A549 (cell line): ENCODE data around the gene RTBDN. TPM values are rescaled to one million over a fixed set of nuclear protein-coding genes. Genes with fewer than 3 reads are reported as not detected.

Experiments used
- ATAC-seq, 2 experiments: fragments of 200-7000 bp in 1 of 2; fragments of >200 bp in 1 of 2; cut with Nextera tagmentation in 1 of 2; cut with Tn5 transposase in 1 of 2; 3 replicates each; pipeline versions ENCODE4 v1.8.0 to v1.9.1; 2018 to 2020; ENCODE audit warnings: mild to moderate bottlenecking in 1 of 2, moderate library complexity in 1 of 2
- CTCF ChIA-PET: fragments of 300-600 bp; sonication (Branson Sonifier 250); formaldehyde crosslinking; extraction: SDS; loops from one replicate; lab custom pipeline; 2021; ENCODE audit warnings: antibody characterized with exemption, inconsistent platforms; lab: Yijun Ruan, JAX
- POLR2A ChIA-PET: fragments of 350-600 bp; formaldehyde crosslinking; extraction: SDS; loops from one replicate; lab custom pipeline; 2021; ENCODE audit warnings: antibody characterized with exemption, inconsistent platforms; lab: Yijun Ruan, JAX
- DNase-seq, 2 experiments: peaks; one replicate each; pipeline versions ENCODE4 v3.0.0 to v3.0.0-alpha.2; 2011 to 2016; ENCODE audit warnings: low read depth in 1 of 2, low spot score in 1 of 2
- FAIRE-seq: peaks from 2 replicates; lab custom pipeline; 2011; peaks lifted over from hg19 to GRCh38; lab: Jason Lieb, UNC
- H3K27ac ChIP-seq, 2 experiments: fragments of >200 bp; sonication (Bioruptor Twin); formaldehyde crosslinking; 3 replicates each; pipeline ENCODE4 v1.5.1; 2016 to 2017
- H3K4me1 ChIP-seq: fragments of >200 bp; sonication (Bioruptor Twin); formaldehyde crosslinking; 3 replicates; pipeline ENCODE4 v1.6.1; 2016
- H3K4me2 ChIP-seq: fragments of >200 bp; sonication (Bioruptor Twin); formaldehyde crosslinking; 3 replicates; pipeline ENCODE4 v1.6.1; 2016
- H3K4me3 ChIP-seq: fragments of >200 bp; sonication (Bioruptor Twin); formaldehyde crosslinking; 3 replicates; pipeline ENCODE4 v1.5.1; 2016
- H3K9me3 ChIP-seq: fragments of >200 bp; sonication (Bioruptor Twin); formaldehyde crosslinking; 3 replicates; pipeline ENCODE4 v1.6.1; 2016
- BHLHE40 ChIP-seq: IDR thresholded peaks from 2 replicates; pipeline ENCODE4 v1.6.1; 2012; ENCODE audit warnings: low read depth, low read length, inconsistent platforms
- CBX2 ChIP-seq: fragments of 200-600 bp; sonication (generic); IDR thresholded peaks from 2 replicates; pipeline ENCODE4 v1.6.1; 2016; ENCODE audit warnings: low read depth, mild to moderate bottlenecking, borderline replicate concordance
- CBX8 ChIP-seq: fragments of 200-600 bp; sonication (generic); IDR thresholded peaks from 2 replicates; pipeline ENCODE4 v1.6.1; 2016
- CHD2 ChIP-seq: fragments of 150-350 bp; IDR thresholded peaks from 2 replicates; pipeline ENCODE4 v1.6.1; 2014; ENCODE audit warnings: low read length; ENCODE audit not compliant: partially characterized antibody
- CTCF ChIP-seq: fragments of >200 bp; sonication (Bioruptor Twin); formaldehyde crosslinking; IDR thresholded peaks from 3 replicates; pipeline ENCODE4 v1.5.1; 2016
- E2F6 ChIP-seq: IDR thresholded peaks from 2 replicates; pipeline ENCODE4 v1.6.1; 2012; ENCODE audit warnings: low read depth, borderline replicate concordance
- EHF ChIP-seq: fragments of 250-450 bp; sonication (Bioruptor Pico); IDR thresholded peaks from 2 replicates; pipeline ENCODE4 v1.5.0; 2020; ENCODE audit warnings: mild to moderate bottlenecking
- EHMT2 ChIP-seq: fragments of 200-600 bp; sonication (generic); IDR thresholded peaks from 2 replicates; pipeline ENCODE4 v1.6.1; 2016; ENCODE audit warnings: antibody characterized with exemption, low read depth, mild to moderate bottlenecking, moderate library complexity
- GATA3 ChIP-seq: IDR thresholded peaks from 2 replicates; pipeline ENCODE4 v1.6.1; 2012; ENCODE audit warnings: borderline replicate concordance
- HEYL ChIP-seq: fragments of 250-450 bp; sonication (Bioruptor Pico); IDR thresholded peaks from 2 replicates; pipeline ENCODE4 v1.8.0; 2021; ENCODE audit warnings: mild to moderate bottlenecking, moderate library complexity
- HOXB5 ChIP-seq: fragments of 250-450 bp; sonication (Bioruptor Pico); IDR thresholded peaks from 2 replicates; pipeline ENCODE4 v1.5.0; 2020; ENCODE audit warnings: mild to moderate bottlenecking, moderate library complexity
- JUN ChIP-seq, 2 experiments: fragments of >200 bp; sonication (Bioruptor Twin); formaldehyde crosslinking; IDR thresholded peaks; 2 replicates in 1 of 2; 3 replicates in 1 of 2; pipeline ENCODE4 v1.6.1; 2016 to 2017
- JUNB ChIP-seq: fragments of >200 bp; sonication (Bioruptor Twin); formaldehyde crosslinking; IDR thresholded peaks from 2 replicates; pipeline ENCODE4 v1.6.1; 2016
- MAFK ChIP-seq: fragments of 450-650 bp; IDR thresholded peaks from 2 replicates; pipeline ENCODE4 v1.6.1; 2014; ENCODE audit not compliant: partially characterized antibody
- MAX ChIP-seq: IDR thresholded peaks from 2 replicates; pipeline ENCODE4 v1.6.1; 2012
- MAZ ChIP-seq: fragments of 150-350 bp; IDR thresholded peaks from 2 replicates; pipeline ENCODE4 v1.6.1; 2014; ENCODE audit warnings: antibody characterized with exemption, low read depth, low read length, borderline replicate concordance
- MYC ChIP-seq: IDR thresholded peaks from 2 replicates; pipeline ENCODE4 v1.6.1; 2012; ENCODE audit warnings: mild to moderate bottlenecking, inconsistent platforms, low read length, improper control_type of control experiment, borderline replicate concordance
- NPAS2 ChIP-seq: fragments of 250-450 bp; sonication (Bioruptor Pico); IDR thresholded peaks from 2 replicates; pipeline ENCODE4 v1.8.0; 2022; ENCODE audit warnings: mild to moderate bottlenecking, moderate library complexity, borderline replicate concordance
- NR3C1 ChIP-seq: fragments of >200 bp; sonication (Bioruptor Twin); formaldehyde crosslinking; IDR thresholded peaks from 3 replicates; pipeline ENCODE4 v1.6.1; 2017
- PBX3 ChIP-seq: IDR thresholded peaks from 2 replicates; pipeline ENCODE4 v1.6.1; 2012
- POLR2A ChIP-seq: IDR thresholded peaks from 2 replicates; pipeline ENCODE4 v1.6.1; 2012; ENCODE audit warnings: mild to moderate bottlenecking, low read length
- RAD21 ChIP-seq, 2 experiments: fragments of >200 bp in 1 of 2; sonication (Bioruptor Twin) in 1 of 2; formaldehyde crosslinking in 1 of 2; IDR thresholded peaks in 1 of 2; conservative IDR thresholded peaks in 1 of 2; 2 replicates in 1 of 2; 3 replicates in 1 of 2; pipeline ENCODE4 v1.6.1; 2012 to 2018; ENCODE audit warnings: inconsistent platforms in 1 of 2
- RARB ChIP-seq: fragments of 250-450 bp; sonication (Bioruptor Pico); IDR thresholded peaks from 2 replicates; pipeline ENCODE4 v1.8.0; 2021; ENCODE audit warnings: mild to moderate bottlenecking, moderate library complexity
- RFX5 ChIP-seq: fragments of 450-650 bp; IDR thresholded peaks from 2 replicates; pipeline ENCODE4 v1.7.1; 2014; ENCODE audit warnings: antibody characterized with exemption, mild to moderate bottlenecking, moderate library complexity
- RNF2 ChIP-seq: fragments of 200-600 bp; sonication (generic); IDR thresholded peaks from 2 replicates; pipeline ENCODE4 v1.6.1; 2016; ENCODE audit warnings: low read depth, mild to moderate bottlenecking, antibody characterized with exemption, moderate library complexity, borderline replicate concordance
- ZC3H11A ChIP-seq: fragments of 450-650 bp; IDR thresholded peaks from 2 replicates; pipeline ENCODE4 v1.6.1; 2014; ENCODE audit warnings: antibody characterized with exemption, mild to moderate bottlenecking
- ZSCAN20 ChIP-seq: fragments of 250-450 bp; sonication (Bioruptor Pico); IDR thresholded peaks from 2 replicates; pipeline ENCODE4 v1.8.0; 2022; ENCODE audit warnings: mild to moderate bottlenecking, moderate library complexity
- WGBS: methylation state at CpG from one replicate; pipeline ENCODE4 v1.1.6; 2017; ENCODE audit errors: missing lambda C conversion rate; 5-methylcytosine and 5-hydroxymethylcytosine counted together
- polyA plus RNA-seq, 4 experiments: library from polyadenylated mRNA; depleted of rRNA in 3 of 4; stranded (reverse); fragments of >200 nt; fragmentation: RNase III in 1 of 4; extraction: RNeasy Plus Mini Kit Qiagen cat#74134 plus additional on column Dnase treatment in 1 of 4; gene quantifications; 2 replicates in 3 of 4; 3 replicates in 1 of 4; pipeline ENCODE4 v1.2.3, GENCODE V29; 2011 to 2017

Gene RTBDN
- polyA plus RNA-seq, 2 of the 4 experiments (the other 2 are of a cell fraction), result 0.09 to 0.25 TPM

GRCh38 chr19:12778017-12778904 is 56.1 kb downstream of the RTBDN start:
- ATAC-seq, result peak; percentile 56 to 67
- peak in 1 of 2 experiments; percentile 78 for DNase-seq
- POLR2A ChIA-PET, result interaction anchor here (0.6 to 3.9 kb wide), 4 partner anchors 10 to 1231 kb away, joined by 3 to 122 read pairs (median 14); partner anchors contain the start of genes GET3 and JUNB
- H3K9me3 ChIP-seq, result no peaks in the 10 kb centered on the region
- CTCF ChIA-PET, result interaction anchor here (0.5 to 29.7 kb wide), 10 partner anchors 9 to 105 kb away, joined by 3 to 901 read pairs (median 5); partner anchors contain the start of genes BEST2, GET3, JUNB and PRDX2
- TF ChIP-seq RARB (CRISPR knock-in tag) (no peak), CTCF (no peak), HOXB5 (CRISPR knock-in tag) (no peak), RAD21 (conservative IDR thresholded peaks at IDR 0.05 in 1 of 2, IDR thresholded peaks at IDR 0.05 in 1 of 2) (no peak), MAX (peak; percentile 79), JUN (IDR thresholded peaks at IDR 0.05) (peak; percentile 40 to 61; a peak in 4 of 5 replicates), POLR2A (peak; percentile 34; the same call in 1 of the 2 replicates)
- H3K4me1 ChIP-seq, result peaks cover 44% of the 10 kb centered on the region
- peak overlapping the region; percentile 86 for H3K4me2 ChIP-seq
- H3K27ac ChIP-seq, result peak overlapping the region; percentile 91 to 99
- WGBS, result 3% methylated on average over 29 of the region's 44 CpGs
- FAIRE-seq, result no peak
- H3K4me3 ChIP-seq, result peak overlapping the region; percentile 55

GRCh38 chr19:12777217-12778016 is 57.0 kb downstream of the RTBDN start:
- POLR2A ChIA-PET, result interaction anchor here (1.0 to 3.9 kb wide), 3 partner anchors 11 to 40 kb away, joined by 3 to 122 read pairs (median 24); partner anchors contain the start of genes GET3 and JUNB
- ATAC-seq (peak; percentile 56 to 75), DNase-seq (peak in 1 of 2 experiments; percentile 77)
- TF ChIP-seq BHLHE40 (no peak), JUN (IDR thresholded peaks at IDR 0.05) (no peak; a peak in 1 of 5 replicates), PBX3 (no peak), ZC3H11A (no peak), CBX2 (no peak), HOXB5 (CRISPR knock-in tag) (no peak), MYC (no peak), MAZ (peak; percentile 16; the same call in 1 of the 2 replicates), RFX5 (no peak), NR3C1 (no peak), CBX8 (no peak), CTCF (peak; percentile 77), RNF2 (no peak), EHMT2 (no peak), E2F6 (no peak), GATA3 (peak; percentile 7; the same call in 1 of the 2 replicates), ZSCAN20 (CRISPR knock-in tag) (no peak), HEYL (CRISPR knock-in tag) (no peak), CHD2 (no peak), MAFK (no peak), POLR2A (no peak), JUNB (no peak), MAX (peak; percentile 58), EHF (CRISPR knock-in tag) (no peak), NPAS2 (CRISPR knock-in tag) (no peak)

More at GRCh38 chr19:12777217-12778016, 57.0 kb downstream of the RTBDN start:
- Histone ChIP-seq H3K9me3 (no peaks in the 10 kb centered on the region), H3K4me3 (peak overlapping the region; percentile 55), H3K27ac (peak overlapping the region; percentile 91 to 99), H3K4me2 (peak overlapping the region; percentile 86), H3K4me1 (peaks cover 40% of the 10 kb centered on the region)
- no peak for FAIRE-seq
- 14% methylated on average over 26 of the region's 43 CpGs for WGBS
- CTCF ChIA-PET, result interaction anchor here (0.6 to 29.7 kb wide), 11 partner anchors 10 to 105 kb away, joined by 3 to 901 read pairs (median 5); partner anchors contain the start of genes BEST2, GET3, JUNB and PRDX2
